Endothelial cell of umbilical vein (primary cell): Measurements from ENCODE around the gene MYO6.

Source experiments
- EZH2 ChIP-seq: IDR thresholded peaks from 2 replicates; pipeline ENCODE4 v1.6.1; 2012; ENCODE audit warnings: borderline replicate concordance, low read depth, mild to moderate bottlenecking, moderate library complexity, low read length, inconsistent platforms; ENCODE audit not compliant: severe bottlenecking
- GATA2 ChIP-seq: IDR thresholded peaks from 2 replicates; pipeline ENCODE4 v1.7.0; 2011; ENCODE audit warnings: low read depth, mild to moderate bottlenecking, moderate library complexity, mixed read lengths, low read length; ENCODE audit not compliant: insufficient read length, insufficient read depth
- JUN ChIP-seq: IDR thresholded peaks from 2 replicates; pipeline ENCODE4 v1.6.1; 2011; ENCODE audit warnings: borderline replicate concordance, low read depth; ENCODE audit not compliant: insufficient read length, insufficient read depth
- MYC ChIP-seq: IDR thresholded peaks from one replicate; pipeline ENCODE4 v1.6.1; 2011; ENCODE audit warnings: mild to moderate bottlenecking, low read depth, low read length
- POLR2A ChIP-seq: IDR thresholded peaks from 2 replicates; pipeline ENCODE4 v1.6.1; 2012; ENCODE audit warnings: low read depth, mild to moderate bottlenecking, control low read depth, low read length
- POLR2AphosphoS5 ChIP-seq: IDR thresholded peaks from 2 replicates; pipeline ENCODE4 v1.6.1; 2012; ENCODE audit warnings: low read depth, mild to moderate bottlenecking, control low read depth, low read length, moderate library complexity; ENCODE audit not compliant: insufficient read depth
- TF ChIP-seq, protein P1 (sequence below), 2 donors: IDR thresholded peaks; 1 replicate in 1 of 2; 2 replicates in 1 of 2; pipeline ENCODE4 v1.5.1; 2011; ENCODE audit warnings: low read length in 2 of 2, mild to moderate bottlenecking in 2 of 2, moderate library complexity in 2 of 2, control low read depth in 1 of 2, inconsistent platforms in 1 of 2, low read depth in 1 of 2; ENCODE audit not compliant: insufficient read depth in 1 of 2; ENCODE audit errors: extremely low read depth in 1 of 2
- TF ChIP-seq, protein P2 (sequence below): IDR thresholded peaks from 2 replicates; pipeline ENCODE4 v1.6.1; 2011; ENCODE audit not compliant: insufficient read depth, insufficient read length

DNA sequence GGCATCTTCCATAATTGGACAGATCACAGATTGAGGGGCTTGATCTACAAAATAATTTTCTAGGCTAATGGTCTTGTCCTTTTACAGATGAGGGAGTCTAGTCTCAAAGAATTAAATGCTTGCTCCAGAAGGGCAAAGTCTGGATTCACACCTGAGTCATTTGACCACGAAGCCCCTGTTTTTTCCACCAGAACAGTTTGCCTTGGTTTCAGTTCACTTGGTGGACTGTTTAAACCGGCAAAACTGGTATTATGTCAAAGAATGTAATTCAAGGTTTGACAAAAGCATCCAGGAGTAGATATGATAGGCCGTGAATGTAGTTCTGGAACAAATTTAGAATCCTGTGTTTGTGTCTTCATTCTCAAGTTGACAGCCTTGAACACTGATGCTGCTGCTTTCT, 3.3 kb downstream of the MYO6 start:
- TF ChIP-seq, protein P1, sequence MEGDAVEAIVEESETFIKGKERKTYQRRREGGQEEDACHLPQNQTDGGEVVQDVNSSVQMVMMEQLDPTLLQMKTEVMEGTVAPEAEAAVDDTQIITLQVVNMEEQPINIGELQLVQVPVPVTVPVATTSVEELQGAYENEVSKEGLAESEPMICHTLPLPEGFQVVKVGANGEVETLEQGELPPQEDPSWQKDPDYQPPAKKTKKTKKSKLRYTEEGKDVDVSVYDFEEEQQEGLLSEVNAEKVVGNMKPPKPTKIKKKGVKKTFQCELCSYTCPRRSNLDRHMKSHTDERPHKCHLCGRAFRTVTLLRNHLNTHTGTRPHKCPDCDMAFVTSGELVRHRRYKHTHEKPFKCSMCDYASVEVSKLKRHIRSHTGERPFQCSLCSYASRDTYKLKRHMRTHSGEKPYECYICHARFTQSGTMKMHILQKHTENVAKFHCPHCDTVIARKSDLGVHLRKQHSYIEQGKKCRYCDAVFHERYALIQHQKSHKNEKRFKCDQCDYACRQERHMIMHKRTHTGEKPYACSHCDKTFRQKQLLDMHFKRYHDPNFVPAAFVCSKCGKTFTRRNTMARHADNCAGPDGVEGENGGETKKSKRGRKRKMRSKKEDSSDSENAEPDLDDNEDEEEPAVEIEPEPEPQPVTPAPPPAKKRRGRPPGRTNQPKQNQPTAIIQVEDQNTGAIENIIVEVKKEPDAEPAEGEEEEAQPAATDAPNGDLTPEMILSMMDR (IDR thresholded peaks at IDR 0.05; ENCODE audit: extremely low read depth in 1 of 2, insufficient read depth in 1 of 2, low read depth in 1 of 2, low read length in 2 of 2) = no peak
- TF ChIP-seq, protein P2, sequence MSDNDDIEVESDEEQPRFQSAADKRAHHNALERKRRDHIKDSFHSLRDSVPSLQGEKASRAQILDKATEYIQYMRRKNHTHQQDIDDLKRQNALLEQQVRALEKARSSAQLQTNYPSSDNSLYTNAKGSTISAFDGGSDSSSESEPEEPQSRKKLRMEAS = no peak
- TF ChIP-seq JUN = no peak
- no peak for TF ChIP-seq POLR2A
- TF ChIP-seq EZH2 = no peak
- TF ChIP-seq GATA2 = no peak
- TF ChIP-seq MYC = no peak
- no peak for TF ChIP-seq POLR2AphosphoS5
